H9 (cell line): Measurements from ENCODE around the gene GIT2. TPM values are rescaled to one million over a fixed set of nuclear protein-coding genes. Genes with fewer than 3 reads are reported as not detected.

ENCODE experiments used
- DNase-seq: peaks from one replicate; pipeline ENCODE4 v3.0.0-alpha.2; 2017
- H2AFZ ChIP-seq: one replicate; pipeline ENCODE4 v1.6.1; 2013; ENCODE audit warnings: mild to moderate bottlenecking, low read length, control low read depth, moderate library complexity
- H2AK5ac ChIP-seq: 2 replicates; pipeline ENCODE4 v1.6.1; 2013; ENCODE audit warnings: low read length, control low read depth, mixed read lengths; ENCODE audit not compliant: insufficient read length
- H2BK120ac ChIP-seq: one replicate; pipeline ENCODE4 v1.6.1; 2013; ENCODE audit warnings: low read depth, mild to moderate bottlenecking, low read length, control low read depth, inconsistent platforms; ENCODE audit not compliant: poor library complexity, severe bottlenecking
- H2BK12ac ChIP-seq: 2 replicates; pipeline ENCODE4 v1.6.1; 2013; ENCODE audit warnings: low read length, control low read depth, mixed read lengths, low read depth; ENCODE audit not compliant: insufficient read length
- H2BK15ac ChIP-seq: 2 replicates; pipeline ENCODE4 v1.6.1; 2013; ENCODE audit warnings: low read depth, low read length, control low read depth
- H2BK20ac ChIP-seq: one replicate; pipeline ENCODE4 v1.6.1; 2013; ENCODE audit warnings: low read depth, mild to moderate bottlenecking, low read length, control low read depth, inconsistent platforms; ENCODE audit not compliant: poor library complexity, severe bottlenecking
- H2BK5ac ChIP-seq: 2 replicates; pipeline ENCODE4 v1.6.1; 2013; ENCODE audit warnings: low read length, control low read depth, mixed read lengths; ENCODE audit not compliant: insufficient read length
- H3K14ac ChIP-seq: 2 replicates; pipeline ENCODE4 v1.6.1; 2013; ENCODE audit warnings: low read length, control low read depth; ENCODE audit not compliant: insufficient read depth
- H3K18ac ChIP-seq: 2 replicates; pipeline ENCODE4 v1.6.1; 2013; ENCODE audit warnings: low read depth, mild to moderate bottlenecking, mixed read lengths, low read length, control low read depth; ENCODE audit not compliant: insufficient read length
- H3K23ac ChIP-seq: 2 replicates; pipeline ENCODE4 v1.6.1; 2013; ENCODE audit warnings: low read length, control low read depth, mixed read lengths, low read depth; ENCODE audit not compliant: insufficient read length
- H3K23me2 ChIP-seq: 2 replicates; pipeline ENCODE4 v1.6.1; 2013; ENCODE audit warnings: low read depth, mild to moderate bottlenecking, mixed read lengths, low read length, control low read depth; ENCODE audit not compliant: insufficient read length, poor library complexity, severe bottlenecking
- H3K27ac ChIP-seq: 2 replicates; pipeline ENCODE4 v1.5.1; 2013; ENCODE audit warnings: low read length, control low read depth, mixed read lengths, low read depth; ENCODE audit not compliant: insufficient read length
- H3K27me3 ChIP-seq: 2 replicates; pipeline ENCODE4 v1.6.1; 2013; ENCODE audit warnings: low read length, control low read depth, inconsistent platforms; ENCODE audit not compliant: insufficient read depth
- H3K4ac ChIP-seq: 2 replicates; pipeline ENCODE4 v1.6.1; 2013; ENCODE audit warnings: low read depth, mild to moderate bottlenecking, control low read depth, inconsistent platforms, low read length, moderate library complexity
- H3K4me1 ChIP-seq: 2 replicates; pipeline ENCODE4 v1.6.1; 2013; ENCODE audit warnings: low read length, control low read depth, inconsistent platforms; ENCODE audit not compliant: insufficient read depth
- H3K4me2 ChIP-seq: 2 replicates; pipeline ENCODE4 v1.6.1; 2013; ENCODE audit warnings: low read length, control low read depth, mixed read lengths; ENCODE audit not compliant: insufficient read length, insufficient read depth
- H3K56ac ChIP-seq: 2 replicates; pipeline ENCODE4 v1.6.1; 2013; ENCODE audit warnings: low read depth, mild to moderate bottlenecking, mixed read lengths, low read length, control low read depth; ENCODE audit not compliant: insufficient read length
- H3K79me1 ChIP-seq: 2 replicates; pipeline ENCODE4 v1.6.1; 2013; ENCODE audit warnings: low read depth, mild to moderate bottlenecking, moderate library complexity, low read length, control low read depth, inconsistent platforms; ENCODE audit not compliant: insufficient read depth, poor library complexity, severe bottlenecking
- H3K79me2 ChIP-seq: 2 replicates; pipeline ENCODE4 v1.6.1; 2013; ENCODE audit warnings: low read length, control low read depth, inconsistent platforms; ENCODE audit not compliant: insufficient read depth
- H3K9ac ChIP-seq: 2 replicates; pipeline ENCODE4 v1.6.1; 2013; ENCODE audit warnings: low read length, control low read depth, mixed read lengths; ENCODE audit not compliant: insufficient read length; ENCODE audit errors: extremely low read depth
- H3K9me3 ChIP-seq: one replicate; pipeline ENCODE4 v1.6.1; 2013; ENCODE audit warnings: low read depth, low read length, inconsistent platforms; ENCODE audit not compliant: control insufficient read depth
- H3T11ph ChIP-seq: one replicate; pipeline ENCODE4 v1.6.1; 2013; ENCODE audit warnings: mild to moderate bottlenecking, low read length, control low read depth, inconsistent platforms
- H4K20me1 ChIP-seq: one replicate; pipeline ENCODE4 v1.6.1; 2013; ENCODE audit not compliant: control insufficient read depth, insufficient read length, insufficient read depth
- H4K5ac ChIP-seq: 2 replicates; pipeline ENCODE4 v1.6.1; 2013; ENCODE audit warnings: low read depth, mild to moderate bottlenecking, mixed read lengths, low read length, control low read depth; ENCODE audit not compliant: insufficient read length
- H4K8ac ChIP-seq: replicated peaks from 2 replicates; pipeline ENCODE4 v1.6.1; 2013; ENCODE audit warnings: low read length, control low read depth, mixed read lengths, low read depth; ENCODE audit not compliant: insufficient read length
- H4K91ac ChIP-seq: 2 replicates; pipeline ENCODE4 v1.6.1; 2013; ENCODE audit warnings: low read depth, mild to moderate bottlenecking, moderate library complexity, mixed read lengths, low read length, control low read depth; ENCODE audit not compliant: insufficient read length
- H3K27ac Mint-ChIP-seq, 3 experiments: 2 replicates in 2 of 3; 3 replicates in 1 of 3; pipeline ENCODE4 v1.8.0; 2020 to 2021; ENCODE audit warnings: mixed read lengths in 3 of 3, mild to moderate bottlenecking in 1 of 3, moderate library complexity in 1 of 3
- H3K27me3 Mint-ChIP-seq: 2 replicates; pipeline ENCODE4 v1.8.0; 2021; ENCODE audit warnings: low read depth, mild to moderate bottlenecking, moderate library complexity, mixed read lengths
- H3K36me3 Mint-ChIP-seq, 3 experiments: 2 replicates in 2 of 3; 3 replicates in 1 of 3; pipeline ENCODE4 v1.8.0; 2020 to 2021; ENCODE audit warnings: low read depth in 3 of 3, mixed read lengths in 3 of 3; ENCODE audit not compliant: insufficient read depth in 1 of 3
- H3K4me1 Mint-ChIP-seq, 2 experiments: 2 replicates each; pipeline ENCODE4 v1.8.0; 2020; ENCODE audit warnings: mixed read lengths in 2 of 2
- H3K4me3 Mint-ChIP-seq, 2 experiments: 2 replicates in 1 of 2; 3 replicates in 1 of 2; pipeline ENCODE4 v1.8.0; 2020 to 2021; ENCODE audit warnings: mild to moderate bottlenecking in 2 of 2, mixed read lengths in 2 of 2, moderate library complexity in 1 of 2
- H3K9me3 Mint-ChIP-seq, 2 experiments: 2 replicates in 1 of 2; 3 replicates in 1 of 2; pipeline ENCODE4 v1.8.0; 2020; ENCODE audit warnings: mild to moderate bottlenecking in 2 of 2, mixed read lengths in 2 of 2, moderate library complexity in 1 of 2
- WGBS: extraction: QIAGEN DNeasy Blood & Tissue Kit; methylation state at CpG from one replicate; pipeline ENCODE4 v1.1.7; 2013; ENCODE audit warnings: missing lambda C conversion rate, low lambda C conversion rate, mixed read lengths; ENCODE audit not compliant: insufficient read length; ENCODE audit errors: extremely low coverage; 5-methylcytosine and 5-hydroxymethylcytosine counted together
- total RNA-seq: library from RNA; stranded (reverse); gene quantifications from 2 replicates; pipeline ENCODE4 v1.2.1, GENCODE V29; 2021
- TF ChIP-seq, protein P1 (sequence below): fragments of 200-600 bp; sonication (generic); conservative IDR thresholded peaks from 3 replicates; pipeline ENCODE4 v1.8.0; 2021; ENCODE audit warnings: antibody characterized with exemption, mild to moderate bottlenecking

Gene GIT2
- total RNA-seq, 1 experiment from 2014 or later = 27.0 TPM

DNA sequence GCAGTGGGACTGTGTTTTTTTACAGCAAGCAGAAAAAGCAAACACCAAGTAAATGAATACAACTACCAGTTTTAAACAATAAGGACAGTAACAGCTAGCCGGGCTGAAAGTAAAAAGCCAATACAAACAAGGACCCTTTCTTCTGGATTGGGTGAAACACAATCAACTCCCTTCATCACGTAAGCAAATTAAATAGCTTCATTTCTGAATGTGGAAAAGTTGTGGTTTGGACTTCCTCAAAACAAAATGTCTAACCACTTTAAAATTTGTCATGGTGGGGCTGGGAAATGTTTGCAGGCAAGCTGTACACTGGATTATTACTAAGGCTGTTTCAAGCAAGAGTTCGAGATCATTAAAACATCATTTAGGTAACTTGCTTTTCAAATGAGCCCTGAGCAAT, 48.6 kb downstream of the GIT2 start:
- Histone ChIP-seq H3K9me3 (no peaks in the 10 kb centered on the region), H3T11ph (no peak overlapping the region), H3K9ac (no peak overlapping the region), H2AK5ac (no peak overlapping the region), H2BK120ac (no peak overlapping the region), H2BK12ac (no peak overlapping the region), H4K5ac (no peak overlapping the region), H2BK5ac (no peak overlapping the region), H3K79me1 (no peaks in the 10 kb centered on the region), H3K18ac (no peak overlapping the region), H3K23me2 (peaks cover 3% of the 10 kb centered on the region), H3K23ac (no peak overlapping the region), H3K79me2 (no peaks in the 10 kb centered on the region), H3K27ac (no peak overlapping the region), H3K4me2 (no peak overlapping the region), H3K4me1 (peaks cover 9% of the 10 kb centered on the region; the same call in 1 of the 2 replicates), H3K56ac (no peak overlapping the region), H2AFZ (no peak overlapping the region), H2BK20ac (no peak overlapping the region), H4K91ac (no peak overlapping the region), H4K20me1 (peaks cover under 1% of the 10 kb centered on the region), H3K14ac (no peak overlapping the region), H2BK15ac (no peak overlapping the region), H3K4ac (no peak overlapping the region), H4K8ac (no peak overlapping the region), H3K27me3 (no peaks in the 10 kb centered on the region)
- H3K4me1 Mint-ChIP-seq = peaks cover 36 to 39% of the 10 kb centered on the region in 2 experiments
- no peaks in the 10 kb centered on the region for H3K27me3 Mint-ChIP-seq
- TF ChIP-seq, protein P1, sequence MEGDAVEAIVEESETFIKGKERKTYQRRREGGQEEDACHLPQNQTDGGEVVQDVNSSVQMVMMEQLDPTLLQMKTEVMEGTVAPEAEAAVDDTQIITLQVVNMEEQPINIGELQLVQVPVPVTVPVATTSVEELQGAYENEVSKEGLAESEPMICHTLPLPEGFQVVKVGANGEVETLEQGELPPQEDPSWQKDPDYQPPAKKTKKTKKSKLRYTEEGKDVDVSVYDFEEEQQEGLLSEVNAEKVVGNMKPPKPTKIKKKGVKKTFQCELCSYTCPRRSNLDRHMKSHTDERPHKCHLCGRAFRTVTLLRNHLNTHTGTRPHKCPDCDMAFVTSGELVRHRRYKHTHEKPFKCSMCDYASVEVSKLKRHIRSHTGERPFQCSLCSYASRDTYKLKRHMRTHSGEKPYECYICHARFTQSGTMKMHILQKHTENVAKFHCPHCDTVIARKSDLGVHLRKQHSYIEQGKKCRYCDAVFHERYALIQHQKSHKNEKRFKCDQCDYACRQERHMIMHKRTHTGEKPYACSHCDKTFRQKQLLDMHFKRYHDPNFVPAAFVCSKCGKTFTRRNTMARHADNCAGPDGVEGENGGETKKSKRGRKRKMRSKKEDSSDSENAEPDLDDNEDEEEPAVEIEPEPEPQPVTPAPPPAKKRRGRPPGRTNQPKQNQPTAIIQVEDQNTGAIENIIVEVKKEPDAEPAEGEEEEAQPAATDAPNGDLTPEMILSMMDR = no peak
- H3K36me3 Mint-ChIP-seq = peaks cover 8 to 39% (median 26%) of the 10 kb centered on the region in 3 experiments; a peak in 5 of 7 replicates
- DNase-seq = no peak
- WGBS = no CpG with 5 or more reads among the region's 3 CpGs
- peak overlapping the region; percentile 85 to 92 (median 88); a peak in 4 of 7 replicates for H3K27ac Mint-ChIP-seq
- no peaks in the 10 kb centered on the region for H3K9me3 Mint-ChIP-seq
- H3K4me3 Mint-ChIP-seq = no peak overlapping the region
